Neural cell (in vitro differentiated cells): ENCODE results near the gene PTPRD. TPM values are rescaled to one million over a fixed set of nuclear protein-coding genes. Genes with fewer than 3 reads are reported as not detected.

ENCODE experiments used
- H2AFZ ChIP-seq: fragments of 200-600, 300-800 bp; sonication (generic), shearing (Covaris generic); 2 replicates; pipeline ENCODE4 v1.6.0; 2014; ENCODE audit warnings: low read depth, mild to moderate bottlenecking, antibody characterized with exemption, low read length, moderate library complexity
- H3F3A ChIP-seq: fragments of 200-600 bp; shearing (Covaris generic); 2 replicates; pipeline ENCODE4 v1.6.1; 2016; ENCODE audit warnings: mild to moderate bottlenecking, moderate library complexity, mixed read lengths, antibody characterized with exemption, low read length; ENCODE audit not compliant: insufficient read depth, poor library complexity, severe bottlenecking
- H3K27ac ChIP-seq: fragments of 200-600, 300-800 bp; sonication (generic), shearing (Covaris generic); 2 replicates; pipeline ENCODE4 v1.5.1; 2014; ENCODE audit warnings: mild to moderate bottlenecking, low read length, moderate library complexity
- H3K27me3 ChIP-seq: fragments of 300-800, 200-600 bp; sonication (generic), shearing (Covaris generic); 2 replicates; pipeline ENCODE4 v1.6.0; 2014; ENCODE audit warnings: mild to moderate bottlenecking, low read depth, low read length, moderate library complexity; ENCODE audit not compliant: insufficient read depth
- H3K36me3 ChIP-seq: fragments of 300-800, 200-600 bp; sonication (generic), shearing (Covaris generic); 2 replicates; pipeline ENCODE4 v1.5.1; 2014; ENCODE audit warnings: mild to moderate bottlenecking, antibody characterized with exemption, low read length, moderate library complexity; ENCODE audit not compliant: insufficient read depth
- H3K4me2 ChIP-seq: fragments of 300-800, 200-600 bp; sonication (generic), shearing (Covaris generic); 2 replicates; pipeline ENCODE4 v1.6.0; 2014; ENCODE audit warnings: mild to moderate bottlenecking, low read length
- H3K4me3 ChIP-seq: fragments of 300-800, 200-600 bp; sonication (generic), shearing (Covaris generic); 2 replicates; pipeline ENCODE4 v1.5.1; 2014; ENCODE audit warnings: mild to moderate bottlenecking, low read length, moderate library complexity
- H3K79me2 ChIP-seq: fragments of 200-600 bp; shearing (Covaris generic); replicated peaks from 2 replicates; pipeline ENCODE4 v1.6.0; 2014; ENCODE audit warnings: mild to moderate bottlenecking, low read length, moderate library complexity; ENCODE audit not compliant: insufficient read depth
- H3K9ac ChIP-seq: fragments of 300-800, 200-600 bp; sonication (generic), shearing (Covaris generic); 2 replicates; pipeline ENCODE4 v1.6.1; 2016; ENCODE audit warnings: mild to moderate bottlenecking, low read length, mixed read lengths
- H3K9me2 ChIP-seq: fragments of 200-600 bp; shearing (Covaris generic); 2 replicates; pipeline ENCODE4 v1.6.1; 2016; ENCODE audit warnings: mild to moderate bottlenecking, low read length, mixed read lengths; ENCODE audit not compliant: insufficient read depth
- H3K9me3 ChIP-seq: fragments of 200-600, 300-800 bp; sonication (generic), shearing (Covaris generic); 2 replicates; pipeline ENCODE4 v1.6.1; 2016; ENCODE audit warnings: mild to moderate bottlenecking, mixed run types, low read length, moderate library complexity, mixed read lengths
- H4K20me1 ChIP-seq: fragments of 200-600 bp; shearing (Covaris generic); 2 replicates; pipeline ENCODE4 v1.6.1; 2016; ENCODE audit warnings: mild to moderate bottlenecking, mixed run types; ENCODE audit not compliant: insufficient read depth
- EP300 ChIP-seq: fragments of 450-650 bp; conservative IDR thresholded peaks from 2 replicates; pipeline ENCODE4 v1.6.1; 2014; ENCODE audit warnings: antibody characterized with exemption, mild to moderate bottlenecking, moderate library complexity; ENCODE audit not compliant: poor library complexity, severe bottlenecking
- EZH2 ChIP-seq: fragments of 200-600, 300-800 bp; shearing (Covaris generic), sonication (generic); IDR thresholded peaks from 2 replicates; pipeline ENCODE4 v1.6.1; 2014; ENCODE audit warnings: antibody characterized with exemption, low read length, borderline replicate concordance, mild to moderate bottlenecking; ENCODE audit not compliant: insufficient read depth, poor library complexity, severe bottlenecking
- POLR2AphosphoS5 ChIP-seq: IDR thresholded peaks from 2 replicates; pipeline ENCODE4 v1.6.1; 2012
- RAD21 ChIP-seq: fragments of 450-650 bp; conservative IDR thresholded peaks from 2 replicates; pipeline ENCODE4 v1.6.1; 2014; ENCODE audit warnings: antibody characterized with exemption, mild to moderate bottlenecking, moderate library complexity
- REST ChIP-seq: IDR thresholded peaks from 2 replicates; pipeline ENCODE4 v1.6.1; 2012; ENCODE audit warnings: borderline replicate concordance
- SMC3 ChIP-seq: fragments of 450-650 bp; conservative IDR thresholded peaks from 2 replicates; pipeline ENCODE4 v1.6.1; 2014; ENCODE audit warnings: antibody characterized with exemption, mild to moderate bottlenecking, moderate library complexity; ENCODE audit not compliant: poor library complexity
- TAF1 ChIP-seq: IDR thresholded peaks from 2 replicates; pipeline ENCODE4 v1.6.1; 2012; ENCODE audit warnings: low read depth
- polyA plus RNA-seq: library from polyadenylated mRNA; depleted of rRNA; stranded (reverse); fragments of >200 nt; gene quantifications from 2 replicates; pipeline ENCODE4 v1.2.3, GENCODE V29; 2014

Gene PTPRD
- polyA plus RNA-seq, 1 donor from 2014 or later, result 143 TPM

DNA sequence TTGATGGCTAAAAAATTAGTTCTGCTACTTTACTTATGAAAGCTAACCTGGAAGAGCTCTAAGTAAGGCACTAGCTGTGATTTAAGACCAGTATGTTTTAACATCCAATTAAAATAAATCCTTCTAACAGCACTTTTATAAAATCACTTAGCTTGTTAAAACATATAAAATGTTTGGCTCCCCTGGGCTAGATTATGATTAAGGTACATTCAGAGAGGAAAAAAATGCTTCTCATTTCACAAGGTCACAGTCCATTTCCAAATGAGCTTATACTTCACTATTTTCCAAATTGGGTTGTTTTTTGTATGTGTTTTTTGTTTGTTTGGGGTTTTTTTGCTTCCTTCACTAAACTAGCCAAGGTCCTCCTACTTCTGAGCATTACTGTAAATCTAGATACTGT, 1938.3 kb downstream of the PTPRD start:
- no peak overlapping the region for H3K9ac ChIP-seq
- no peaks in the 10 kb centered on the region for H3K36me3 ChIP-seq
- H3K4me2 ChIP-seq, result no peak overlapping the region
- H3F3A ChIP-seq, result no peaks in the 10 kb centered on the region
- no peak overlapping the region for H3K27ac ChIP-seq
- no peaks in the 10 kb centered on the region for H3K9me3 ChIP-seq
- H3K4me3 ChIP-seq, result no peak overlapping the region
- no peaks in the 10 kb centered on the region for H3K27me3 ChIP-seq
- no peaks in the 10 kb centered on the region for H3K9me2 ChIP-seq
- peaks cover 12% of the 10 kb centered on the region for H3K79me2 ChIP-seq
- H4K20me1 ChIP-seq, result no peaks in the 10 kb centered on the region
- no peak for TF ChIP-seq SMC3
- TF ChIP-seq EP300, result no peak
- TF ChIP-seq REST, result no peak
- TF ChIP-seq RAD21, result no peak
- no peak for TF ChIP-seq TAF1
- no peak overlapping the region for H2AFZ ChIP-seq

DNA sequence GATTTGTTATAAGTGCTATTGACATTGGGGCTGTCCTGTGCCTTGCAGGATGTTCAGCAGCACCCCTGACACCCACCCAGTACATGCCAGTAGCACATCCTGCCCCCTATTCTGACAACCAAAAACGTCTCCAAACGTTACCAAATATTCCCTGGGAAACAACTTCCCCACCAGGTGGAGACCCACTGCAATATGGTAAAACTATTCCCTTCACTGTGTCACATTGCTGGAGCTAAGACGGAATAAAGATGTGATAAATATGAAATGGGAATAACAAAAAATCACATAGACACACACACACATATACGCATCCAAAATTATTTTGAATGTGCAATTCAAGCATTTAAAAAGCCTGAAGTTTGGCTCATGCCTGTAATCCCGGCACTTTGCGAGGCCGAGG, 1939.0 kb downstream of the PTPRD start:
- Histone ChIP-seq H3K4me3 (no peak overlapping the region), H3K27me3 (no peaks in the 10 kb centered on the region), H3K9me2 (no peaks in the 10 kb centered on the region), H4K20me1 (no peaks in the 10 kb centered on the region), H3K79me2 (peaks cover 12% of the 10 kb centered on the region), H3F3A (no peaks in the 10 kb centered on the region), H3K9ac (no peak overlapping the region), H3K4me2 (no peak overlapping the region), H3K9me3 (no peaks in the 10 kb centered on the region), H3K36me3 (no peaks in the 10 kb centered on the region), H2AFZ (no peak overlapping the region), H3K27ac (no peak overlapping the region)
- TF ChIP-seq SMC3, result no peak
- no peak for TF ChIP-seq POLR2AphosphoS5
- TF ChIP-seq TAF1, result no peak
- no peak for TF ChIP-seq RAD21

DNA sequence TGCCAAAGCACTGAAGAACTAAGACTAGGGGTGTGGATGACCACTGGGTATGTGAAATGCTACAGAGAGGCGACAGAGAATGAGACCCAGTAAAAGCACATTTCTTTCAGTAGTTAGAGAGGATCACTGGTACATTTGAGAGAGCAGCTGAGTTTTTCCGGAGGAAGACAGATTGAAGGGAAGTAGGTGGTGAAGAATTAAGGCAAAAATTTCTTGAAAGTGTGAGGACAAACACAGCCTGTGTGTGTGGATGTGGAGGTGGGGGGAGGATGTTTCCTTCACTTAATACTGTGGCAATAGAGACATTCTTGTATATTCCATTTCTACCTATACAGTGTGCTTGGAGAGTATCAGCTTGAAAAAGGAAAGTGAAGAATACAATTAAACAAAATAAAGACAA, 1942.1 kb downstream of the PTPRD start:
- Histone ChIP-seq H3K9me2 (no peaks in the 10 kb centered on the region), H2AFZ (no peak overlapping the region), H3K27ac (no peak overlapping the region), H3K79me2 (peaks cover 14% of the 10 kb centered on the region), H3K27me3 (no peaks in the 10 kb centered on the region), H3K9me3 (no peaks in the 10 kb centered on the region), H3K4me2 (no peak overlapping the region), H4K20me1 (no peaks in the 10 kb centered on the region), H3K9ac (no peak overlapping the region), H3K36me3 (no peaks in the 10 kb centered on the region), H3K4me3 (no peak overlapping the region), H3F3A (no peaks in the 10 kb centered on the region)
- TF ChIP-seq EZH2, result no peak
